GM23338 (cell line): ENCODE data around the gene TMEM87B. TPM values are rescaled to one million over a fixed set of nuclear protein-coding genes. Genes with fewer than 3 reads are reported as not detected.

Experiments used
- ATAC-seq: fragments of 200-7000 bp; cut with Tn5 transposase; 3 replicates; pipeline ENCODE4 v1.9.1; 2020
- DNase-seq: peaks from one replicate; pipeline ENCODE4 v3.0.0-alpha.2; 2015; ENCODE audit warnings: low spot score
- H2AFZ ChIP-seq: fragments of 200-600 bp; sonication (generic); 2 replicates; pipeline ENCODE4 v1.8.0; 2016; ENCODE audit warnings: antibody characterized with exemption, mild to moderate bottlenecking, moderate library complexity
- H3F3A ChIP-seq: fragments of 200-600 bp; sonication (generic); replicated peaks from 2 replicates; pipeline ENCODE4 v1.8.0; 2017; ENCODE audit warnings: antibody characterized with exemption, mixed run types, low read depth
- H3K27ac ChIP-seq: fragments of 200-600 bp; sonication (generic); 2 replicates; pipeline ENCODE4 v1.6.1; 2016; ENCODE audit warnings: low read depth
- H3K27me3 ChIP-seq: fragments of 200-600 bp; sonication (generic); 2 replicates; pipeline ENCODE4 v1.8.0; 2016; ENCODE audit warnings: mild to moderate bottlenecking, mixed run types, moderate library complexity; ENCODE audit not compliant: insufficient read depth
- H3K36me3 ChIP-seq: fragments of 200-600 bp; sonication (generic); 2 replicates; pipeline ENCODE4 v1.8.0; 2016; ENCODE audit warnings: mild to moderate bottlenecking; ENCODE audit not compliant: insufficient read depth
- H3K4me1 ChIP-seq: fragments of 200-600 bp; sonication (generic); 2 replicates; pipeline ENCODE4 v1.8.0; 2016; ENCODE audit warnings: mild to moderate bottlenecking, moderate library complexity; ENCODE audit not compliant: insufficient read depth
- H3K4me2 ChIP-seq: fragments of 200-600 bp; sonication (generic); 2 replicates; pipeline ENCODE4 v1.7.1; 2017; ENCODE audit warnings: mixed run types
- H3K4me3 ChIP-seq: fragments of 200-600 bp; sonication (generic); 2 replicates; pipeline ENCODE4 v1.6.1; 2016; ENCODE audit warnings: mixed run types
- H3K79me2 ChIP-seq: fragments of 200-600 bp; sonication (generic); replicated peaks from 2 replicates; pipeline ENCODE4 v1.8.0; 2017; ENCODE audit warnings: mild to moderate bottlenecking; ENCODE audit not compliant: insufficient read depth
- H3K9me2 ChIP-seq: fragments of 200-600 bp; sonication (generic); 2 replicates; pipeline ENCODE4 v1.8.0; 2017; ENCODE audit not compliant: insufficient read depth
- H4K20me1 ChIP-seq: fragments of 200-600 bp; sonication (generic); replicated peaks from 2 replicates; pipeline ENCODE4 v1.8.0; 2017; ENCODE audit warnings: mild to moderate bottlenecking; ENCODE audit not compliant: insufficient read depth
- H3K27ac Mint-ChIP-seq: 2 replicates; pipeline ENCODE4 v1.8.0; 2020; ENCODE audit warnings: inconsistent platforms, mild to moderate bottlenecking, moderate library complexity, mixed read lengths
- H3K27me3 Mint-ChIP-seq: 3 replicates; pipeline ENCODE4 v1.8.0; 2022; ENCODE audit warnings: low read depth, mild to moderate bottlenecking, moderate library complexity, mixed read lengths, inconsistent platforms; ENCODE audit not compliant: insufficient read depth, poor library complexity
- H3K36me3 Mint-ChIP-seq: 3 replicates; pipeline ENCODE4 v1.8.0; 2021; ENCODE audit warnings: low read depth, mild to moderate bottlenecking, inconsistent platforms, moderate library complexity, mixed read lengths
- H3K4me1 Mint-ChIP-seq: 3 replicates; pipeline ENCODE4 v1.8.0; 2020; ENCODE audit warnings: mild to moderate bottlenecking, inconsistent platforms, mixed read lengths
- H3K4me3 Mint-ChIP-seq: 3 replicates; pipeline ENCODE4 v1.8.0; 2021; ENCODE audit warnings: moderate library complexity, mild to moderate bottlenecking, inconsistent platforms, mixed read lengths
- H3K9me3 Mint-ChIP-seq: 3 replicates; pipeline ENCODE4 v1.8.0; 2020; ENCODE audit warnings: moderate library complexity, mild to moderate bottlenecking, inconsistent platforms, mixed read lengths
- CREB1 ChIP-seq: fragments of 250-450 bp; sonication (Bioruptor Pico); IDR thresholded peaks from 2 replicates; pipeline ENCODE4 v1.5.0; 2020; ENCODE audit warnings: low read depth, mild to moderate bottlenecking, moderate library complexity
- EZH2phosphoT487 ChIP-seq: fragments of 200-600 bp; sonication (generic); IDR thresholded peaks from one replicate; pipeline ENCODE4 v1.8.1; 2018; ENCODE audit warnings: antibody characterized with exemption; ENCODE audit not compliant: unreplicated experiment
- NANOG ChIP-seq: IDR thresholded peaks from 2 replicates; pipeline ENCODE4 v1.6.1; 2016; ENCODE audit warnings: antibody characterized with exemption, borderline replicate concordance
- POLR2AphosphoS5 ChIP-seq: IDR thresholded peaks from 2 replicates; pipeline ENCODE4 v1.6.1; 2016; ENCODE audit warnings: antibody characterized with exemption, low read depth
- ZNF114 ChIP-seq: fragments of 250-450 bp; sonication (Bioruptor Pico); IDR thresholded peaks from 2 replicates; pipeline ENCODE4 v1.5.0; 2020; ENCODE audit warnings: mild to moderate bottlenecking, moderate library complexity
- ZNF331 ChIP-seq: fragments of 250-450 bp; sonication (Bioruptor Pico); IDR thresholded peaks from 2 replicates; pipeline ENCODE4 v1.5.0; 2020; ENCODE audit warnings: low read depth, mild to moderate bottlenecking, moderate library complexity
- polyA plus RNA-seq: library from polyadenylated mRNA; unstranded; fragments of >200 nt; fragmentation: Nextera tagmentation; extraction: Ambion mirVana; gene quantifications from 2 replicates; pipeline ENCODE4 v1.2.1, GENCODE V29; 2016
- total RNA-seq: library from RNA; depleted of rRNA; stranded (reverse); fragments of >200 nt; shearing (Covaris generic); gene quantifications from 2 replicates; pipeline ENCODE4 v1.2.3, GENCODE V29; 2014
- TF ChIP-seq, protein P1 (sequence below): fragments of 250-450 bp; sonication (Bioruptor Pico); IDR thresholded peaks from 2 replicates; pipeline ENCODE4 v1.5.0; 2020; ENCODE audit warnings: mild to moderate bottlenecking, moderate library complexity
- TF ChIP-seq, protein P2 (sequence below): IDR thresholded peaks from one replicate; pipeline ENCODE4 v1.6.1; 2018; ENCODE audit warnings: antibody characterized with exemption; ENCODE audit not compliant: unreplicated experiment
- TF ChIP-seq, protein P3 (sequence below), 2 experiments: fragments of 200-600 bp in 1 of 2; sonication (generic) in 1 of 2; conservative IDR thresholded peaks; 2 replicates each; pipeline versions ENCODE4 v1.5.1 to v1.6.1; 2016 to 2017; ENCODE audit warnings: antibody characterized with exemption in 2 of 2, low read depth in 2 of 2, mild to moderate bottlenecking in 2 of 2, moderate library complexity in 1 of 2
- TF ChIP-seq, protein P4 (sequence below): IDR thresholded peaks from 2 replicates; pipeline ENCODE4 v1.6.1; 2016; ENCODE audit warnings: antibody characterized with exemption

The TMEM87B gene
- total and polyA plus RNA-seq, 2 experiments from 2014 or later: 7.0 to 15.4 TPM

DNA sequence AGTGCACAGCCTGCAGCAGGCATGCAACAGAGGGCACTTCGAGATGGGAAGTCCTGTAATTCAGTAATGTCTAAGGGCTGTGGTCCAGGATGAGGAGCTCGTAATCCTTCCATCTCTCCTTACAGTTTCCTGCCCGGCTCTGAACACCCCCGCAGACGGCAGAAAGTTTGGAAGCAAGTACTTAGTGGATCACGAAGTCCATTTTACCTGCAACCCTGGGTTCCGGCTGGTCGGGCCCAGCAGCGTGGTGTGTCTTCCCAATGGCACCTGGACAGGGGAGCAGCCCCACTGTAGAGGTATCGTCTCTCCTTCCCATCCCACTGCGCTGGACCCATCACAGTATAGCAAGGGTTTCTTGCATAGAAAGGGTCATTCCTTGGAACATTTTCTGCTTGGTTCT lies 109.8 kb downstream of the TMEM87B start (continued):
- TF ChIP-seq, protein P1, sequence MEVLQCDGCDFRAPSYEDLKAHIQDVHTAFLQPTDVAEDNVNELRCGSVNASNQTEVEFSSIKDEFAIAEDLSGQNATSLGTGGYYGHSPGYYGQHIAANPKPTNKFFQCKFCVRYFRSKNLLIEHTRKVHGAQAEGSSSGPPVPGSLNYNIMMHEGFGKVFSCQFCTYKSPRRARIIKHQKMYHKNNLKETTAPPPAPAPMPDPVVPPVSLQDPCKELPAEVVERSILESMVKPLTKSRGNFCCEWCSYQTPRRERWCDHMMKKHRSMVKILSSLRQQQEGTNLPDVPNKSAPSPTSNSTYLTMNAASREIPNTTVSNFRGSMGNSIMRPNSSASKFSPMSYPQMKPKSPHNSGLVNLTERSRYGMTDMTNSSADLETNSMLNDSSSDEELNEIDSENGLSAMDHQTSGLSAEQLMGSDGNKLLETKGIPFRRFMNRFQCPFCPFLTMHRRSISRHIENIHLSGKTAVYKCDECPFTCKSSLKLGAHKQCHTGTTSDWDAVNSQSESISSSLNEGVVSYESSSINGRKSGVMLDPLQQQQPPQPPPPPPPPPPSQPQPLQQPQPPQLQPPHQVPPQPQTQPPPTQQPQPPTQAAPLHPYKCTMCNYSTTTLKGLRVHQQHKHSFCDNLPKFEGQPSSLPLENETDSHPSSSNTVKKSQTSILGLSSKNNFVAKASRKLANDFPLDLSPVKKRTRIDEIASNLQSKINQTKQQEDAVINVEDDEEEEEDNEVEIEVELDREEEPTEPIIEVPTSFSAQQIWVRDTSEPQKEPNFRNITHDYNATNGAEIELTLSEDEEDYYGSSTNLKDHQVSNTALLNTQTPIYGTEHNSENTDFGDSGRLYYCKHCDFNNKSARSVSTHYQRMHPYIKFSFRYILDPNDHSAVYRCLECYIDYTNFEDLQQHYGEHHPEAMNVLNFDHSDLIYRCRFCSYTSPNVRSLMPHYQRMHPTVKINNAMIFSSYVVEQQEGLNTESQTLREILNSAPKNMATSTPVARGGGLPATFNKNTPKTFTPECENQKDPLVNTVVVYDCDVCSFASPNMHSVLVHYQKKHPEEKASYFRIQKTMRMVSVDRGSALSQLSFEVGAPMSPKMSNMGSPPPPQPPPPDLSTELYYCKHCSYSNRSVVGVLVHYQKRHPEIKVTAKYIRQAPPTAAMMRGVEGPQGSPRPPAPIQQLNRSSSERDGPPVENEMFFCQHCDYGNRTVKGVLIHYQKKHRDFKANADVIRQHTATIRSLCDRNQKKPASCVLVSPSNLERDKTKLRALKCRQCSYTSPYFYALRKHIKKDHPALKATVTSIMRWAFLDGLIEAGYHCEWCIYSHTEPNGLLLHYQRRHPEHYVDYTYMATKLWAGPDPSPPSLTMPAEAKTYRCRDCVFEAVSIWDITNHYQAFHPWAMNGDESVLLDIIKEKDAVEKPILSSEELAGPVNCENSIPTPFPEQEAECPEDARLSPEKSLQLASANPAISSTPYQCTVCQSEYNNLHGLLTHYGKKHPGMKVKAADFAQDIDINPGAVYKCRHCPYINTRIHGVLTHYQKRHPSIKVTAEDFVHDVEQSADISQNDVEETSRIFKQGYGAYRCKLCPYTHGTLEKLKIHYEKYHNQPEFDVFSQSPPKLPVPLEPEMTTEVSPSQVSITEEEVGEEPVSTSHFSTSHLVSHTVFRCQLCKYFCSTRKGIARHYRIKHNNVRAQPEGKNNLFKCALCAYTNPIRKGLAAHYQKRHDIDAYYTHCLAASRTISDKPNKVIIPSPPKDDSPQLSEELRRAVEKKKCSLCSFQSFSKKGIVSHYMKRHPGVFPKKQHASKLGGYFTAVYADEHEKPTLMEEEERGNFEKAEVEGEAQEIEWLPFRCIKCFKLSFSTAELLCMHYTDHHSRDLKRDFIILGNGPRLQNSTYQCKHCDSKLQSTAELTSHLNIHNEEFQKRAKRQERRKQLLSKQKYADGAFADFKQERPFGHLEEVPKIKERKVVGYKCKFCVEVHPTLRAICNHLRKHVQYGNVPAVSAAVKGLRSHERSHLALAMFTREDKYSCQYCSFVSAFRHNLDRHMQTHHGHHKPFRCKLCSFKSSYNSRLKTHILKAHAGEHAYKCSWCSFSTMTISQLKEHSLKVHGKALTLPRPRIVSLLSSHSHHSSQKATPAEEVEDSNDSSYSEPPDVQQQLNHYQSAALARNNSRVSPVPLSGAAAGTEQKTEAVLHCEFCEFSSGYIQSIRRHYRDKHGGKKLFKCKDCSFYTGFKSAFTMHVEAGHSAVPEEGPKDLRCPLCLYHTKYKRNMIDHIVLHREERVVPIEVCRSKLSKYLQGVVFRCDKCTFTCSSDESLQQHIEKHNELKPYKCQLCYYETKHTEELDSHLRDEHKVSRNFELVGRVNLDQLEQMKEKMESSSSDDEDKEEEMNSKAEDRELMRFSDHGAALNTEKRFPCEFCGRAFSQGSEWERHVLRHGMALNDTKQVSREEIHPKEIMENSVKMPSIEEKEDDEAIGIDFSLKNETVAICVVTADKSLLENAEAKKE (CRISPR knock-in tag): no peak
- TF ChIP-seq, protein P2, sequence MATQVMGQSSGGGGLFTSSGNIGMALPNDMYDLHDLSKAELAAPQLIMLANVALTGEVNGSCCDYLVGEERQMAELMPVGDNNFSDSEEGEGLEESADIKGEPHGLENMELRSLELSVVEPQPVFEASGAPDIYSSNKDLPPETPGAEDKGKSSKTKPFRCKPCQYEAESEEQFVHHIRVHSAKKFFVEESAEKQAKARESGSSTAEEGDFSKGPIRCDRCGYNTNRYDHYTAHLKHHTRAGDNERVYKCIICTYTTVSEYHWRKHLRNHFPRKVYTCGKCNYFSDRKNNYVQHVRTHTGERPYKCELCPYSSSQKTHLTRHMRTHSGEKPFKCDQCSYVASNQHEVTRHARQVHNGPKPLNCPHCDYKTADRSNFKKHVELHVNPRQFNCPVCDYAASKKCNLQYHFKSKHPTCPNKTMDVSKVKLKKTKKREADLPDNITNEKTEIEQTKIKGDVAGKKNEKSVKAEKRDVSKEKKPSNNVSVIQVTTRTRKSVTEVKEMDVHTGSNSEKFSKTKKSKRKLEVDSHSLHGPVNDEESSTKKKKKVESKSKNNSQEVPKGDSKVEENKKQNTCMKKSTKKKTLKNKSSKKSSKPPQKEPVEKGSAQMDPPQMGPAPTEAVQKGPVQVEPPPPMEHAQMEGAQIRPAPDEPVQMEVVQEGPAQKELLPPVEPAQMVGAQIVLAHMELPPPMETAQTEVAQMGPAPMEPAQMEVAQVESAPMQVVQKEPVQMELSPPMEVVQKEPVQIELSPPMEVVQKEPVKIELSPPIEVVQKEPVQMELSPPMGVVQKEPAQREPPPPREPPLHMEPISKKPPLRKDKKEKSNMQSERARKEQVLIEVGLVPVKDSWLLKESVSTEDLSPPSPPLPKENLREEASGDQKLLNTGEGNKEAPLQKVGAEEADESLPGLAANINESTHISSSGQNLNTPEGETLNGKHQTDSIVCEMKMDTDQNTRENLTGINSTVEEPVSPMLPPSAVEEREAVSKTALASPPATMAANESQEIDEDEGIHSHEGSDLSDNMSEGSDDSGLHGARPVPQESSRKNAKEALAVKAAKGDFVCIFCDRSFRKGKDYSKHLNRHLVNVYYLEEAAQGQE: no peak
- no peak for TF ChIP-seq NANOG

DNA sequence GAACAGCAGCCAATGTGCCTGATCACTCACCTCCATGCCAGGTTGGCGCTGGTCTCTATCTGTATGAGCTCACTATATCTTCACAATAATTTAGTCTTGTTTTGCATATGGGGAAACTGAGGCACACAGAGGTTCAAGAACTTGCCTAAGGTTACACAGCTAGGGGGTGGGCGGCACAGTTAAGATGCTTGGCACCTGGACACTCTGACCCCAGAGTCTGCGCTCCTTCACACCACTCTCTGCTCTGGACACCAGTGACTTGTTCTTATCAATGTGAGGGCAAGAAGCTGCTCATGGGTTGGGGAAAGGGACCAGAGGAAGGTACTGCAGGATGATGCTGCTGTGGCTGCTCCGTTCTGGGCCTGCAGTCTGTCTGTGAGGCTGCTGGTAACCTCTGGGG lies 110.2 kb downstream of the TMEM87B start:
- DNase-seq: no peak
- Histone ChIP-seq H3K27ac (no peak overlapping the region), H3K4me2 (no peak overlapping the region), H4K20me1 (no peaks in the 10 kb centered on the region), H3K79me2 (no peaks in the 10 kb centered on the region), H3K4me3 (no peak overlapping the region), H2AFZ (no peak overlapping the region), H3K4me1 (no peaks in the 10 kb centered on the region), H3K36me3 (no peaks in the 10 kb centered on the region), H3K9me2 (peaks cover 9% of the 10 kb centered on the region; the same call in 1 of the 2 replicates), H3K27me3 (no peaks in the 10 kb centered on the region), H3F3A (no peaks in the 10 kb centered on the region)
- H3K27ac Mint-ChIP-seq: no peak overlapping the region
- H3K36me3 Mint-ChIP-seq: no peaks in the 10 kb centered on the region
- TF ChIP-seq ZNF331 (CRISPR knock-in tag) (no peak), NANOG (no peak), POLR2AphosphoS5 (no peak), ZNF114 (CRISPR knock-in tag) (no peak), CREB1 (no peak), EZH2phosphoT487 (no peak)
- TF ChIP-seq, protein P3, sequence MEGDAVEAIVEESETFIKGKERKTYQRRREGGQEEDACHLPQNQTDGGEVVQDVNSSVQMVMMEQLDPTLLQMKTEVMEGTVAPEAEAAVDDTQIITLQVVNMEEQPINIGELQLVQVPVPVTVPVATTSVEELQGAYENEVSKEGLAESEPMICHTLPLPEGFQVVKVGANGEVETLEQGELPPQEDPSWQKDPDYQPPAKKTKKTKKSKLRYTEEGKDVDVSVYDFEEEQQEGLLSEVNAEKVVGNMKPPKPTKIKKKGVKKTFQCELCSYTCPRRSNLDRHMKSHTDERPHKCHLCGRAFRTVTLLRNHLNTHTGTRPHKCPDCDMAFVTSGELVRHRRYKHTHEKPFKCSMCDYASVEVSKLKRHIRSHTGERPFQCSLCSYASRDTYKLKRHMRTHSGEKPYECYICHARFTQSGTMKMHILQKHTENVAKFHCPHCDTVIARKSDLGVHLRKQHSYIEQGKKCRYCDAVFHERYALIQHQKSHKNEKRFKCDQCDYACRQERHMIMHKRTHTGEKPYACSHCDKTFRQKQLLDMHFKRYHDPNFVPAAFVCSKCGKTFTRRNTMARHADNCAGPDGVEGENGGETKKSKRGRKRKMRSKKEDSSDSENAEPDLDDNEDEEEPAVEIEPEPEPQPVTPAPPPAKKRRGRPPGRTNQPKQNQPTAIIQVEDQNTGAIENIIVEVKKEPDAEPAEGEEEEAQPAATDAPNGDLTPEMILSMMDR (conservative IDR thresholded peaks at IDR 0.05; ENCODE audit: low read depth in 2 of 2): no peak
- TF ChIP-seq, protein P4, sequence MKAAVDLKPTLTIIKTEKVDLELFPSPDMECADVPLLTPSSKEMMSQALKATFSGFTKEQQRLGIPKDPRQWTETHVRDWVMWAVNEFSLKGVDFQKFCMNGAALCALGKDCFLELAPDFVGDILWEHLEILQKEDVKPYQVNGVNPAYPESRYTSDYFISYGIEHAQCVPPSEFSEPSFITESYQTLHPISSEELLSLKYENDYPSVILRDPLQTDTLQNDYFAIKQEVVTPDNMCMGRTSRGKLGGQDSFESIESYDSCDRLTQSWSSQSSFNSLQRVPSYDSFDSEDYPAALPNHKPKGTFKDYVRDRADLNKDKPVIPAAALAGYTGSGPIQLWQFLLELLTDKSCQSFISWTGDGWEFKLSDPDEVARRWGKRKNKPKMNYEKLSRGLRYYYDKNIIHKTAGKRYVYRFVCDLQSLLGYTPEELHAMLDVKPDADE: no peak
- H3K4me1 Mint-ChIP-seq: no peaks in the 10 kb centered on the region; the same call in 2 of the 3 replicates
- H3K27me3 Mint-ChIP-seq: peaks cover 10% of the 10 kb centered on the region
- no peaks in the 10 kb centered on the region for H3K9me3 Mint-ChIP-seq
- ATAC-seq: no peak
- no peak overlapping the region for H3K4me3 Mint-ChIP-seq
